ELF-1 (cell line): ENCODE results near the gene SSX2IP.
A peak's percentile ranks its signal among the peaks of the same experiment; 100 is the strongest.
"Not testable (repeated sequence)": the region's sequence is repeated elsewhere in the genome, so short reads cannot be mapped to it uniquely, and the experiment has no call there.

Source experiments
- DNase-seq: peaks from one replicate; pipeline ENCODE4 v3.0.0-alpha.2; 2016; ENCODE audit warnings: low read depth, low spot score

SSX2IP gene

GRCh38 chr1:84690397-84691121 lies at the start of gene SSX2IP:
TSS of gene SSX2IP (minus strand) at chr1:84690461. CDS start at chr1:84671219, 19,242 bp downstream.
- DNase-seq: peak; percentile 98

- DNase-seq: no peak
Observed at GRCh38 chr1:84738237-84738636, 48.0 kb upstream of the SSX2IP start.

- no peak for DNase-seq
Observed at GRCh38 chr1:84737590-84737989, 47.3 kb upstream of the SSX2IP start.

- no peak for DNase-seq
Observed at GRCh38 chr1:84736944-84737343, 46.7 kb upstream of the SSX2IP start.

GRCh38 chr1:84736445-84736844 lies 46.2 kb upstream of the SSX2IP start:
- DNase-seq: no peak

- no peak for DNase-seq
Observed at GRCh38 chr1:84735483-84735882, 45.2 kb upstream of the SSX2IP start.

- no peak for DNase-seq
Observed at GRCh38 chr1:84732520-84732919, 42.3 kb upstream of the SSX2IP start.

GRCh38 chr1:84731519-84731918 lies 41.3 kb upstream of the SSX2IP start:
- DNase-seq: no peak

GRCh38 chr1:84727711-84728110 lies 37.5 kb upstream of the SSX2IP start:
- not testable (repeated sequence) for DNase-seq

GRCh38 chr1:84726593-84727499 lies 36.6 kb upstream of the SSX2IP start:
- DNase-seq: no peak

- DNase-seq: peak; percentile 82
Observed at GRCh38 chr1:84724128-84724860, 34.0 kb upstream of the SSX2IP start.

- no peak for DNase-seq
Observed at GRCh38 chr1:84722794-84723193, 32.5 kb upstream of the SSX2IP start.

- DNase-seq: peak; percentile 16
Observed at GRCh38 chr1:84721872-84722271, 31.6 kb upstream of the SSX2IP start.

- DNase-seq: no peak
Observed at GRCh38 chr1:84721152-84721551, 30.9 kb upstream of the SSX2IP start.

GRCh38 chr1:84720221-84720780 lies 30.0 kb upstream of the SSX2IP start:
- DNase-seq: no peak

GRCh38 chr1:84719543-84720217 lies 29.4 kb upstream of the SSX2IP start:
- DNase-seq: no peak

GRCh38 chr1:84715342-84716019 lies 25.2 kb upstream of the SSX2IP start:
- DNase-seq: no peak

GRCh38 chr1:84712276-84712874 lies 22.1 kb upstream of the SSX2IP start:
- no peak for DNase-seq

- no peak for DNase-seq
Observed at GRCh38 chr1:84711869-84712268, 21.6 kb upstream of the SSX2IP start.

GRCh38 chr1:84711121-84711520 lies 20.9 kb upstream of the SSX2IP start:
- no peak for DNase-seq
